B cell (primary cell): ENCODE measurements around the gene CIC. TPM values are rescaled to one million over a fixed set of nuclear protein-coding genes. Genes with fewer than 3 reads are reported as not detected.

ENCODE experiments used
- ATAC-seq: fragments of 200-7000 bp; cut with Tn5 transposase; one replicate; pipeline ENCODE4 v1.10.0; 2021; ENCODE audit warnings: low read depth, mild to moderate bottlenecking, moderate number of reproducible peaks, moderate library complexity
- CTCF ChIA-PET: fragments of 350-600 bp; sonication (Branson Sonifier 250); formaldehyde crosslinking; loops from one replicate; lab custom pipeline; 2021; ENCODE audit warnings: antibody characterized with exemption, inconsistent platforms; lab: Charles Lee
- POLR2A ChIA-PET: fragments of 350-600 bp; sonication (Branson Sonifier 250); formaldehyde crosslinking; loops from one replicate; lab custom pipeline; 2021; ENCODE audit warnings: antibody characterized with exemption; lab: Charles Lee
- DNase-seq: peaks from one replicate; pipeline ENCODE4 v3.0.0; 2013
- H2AFZ ChIP-seq: 2 replicates; pipeline ENCODE4 v1.6.1; 2012; ENCODE audit warnings: mild to moderate bottlenecking, low read depth, low read length; ENCODE audit not compliant: insufficient read depth, poor library complexity, severe bottlenecking
- H3K27ac ChIP-seq, 2 donors: 1 replicate in 1 of 2; 2 replicates in 1 of 2; pipeline ENCODE4 v1.5.1; 2012 to 2013; ENCODE audit warnings: low read length in 2 of 2, mild to moderate bottlenecking in 2 of 2, moderate library complexity in 1 of 2
- H3K27me3 ChIP-seq, 4 experiments: fragments of 200-600 bp in 1 of 4; sonication (generic) in 1 of 4; replicated peaks in 1 of 4; 1 replicate in 2 of 4; 2 replicates in 2 of 4; pipeline versions ENCODE4 v1.6.1 to v1.7.0; 2013 to 2016; ENCODE audit warnings: low read length in 3 of 4, mild to moderate bottlenecking in 2 of 4, mixed read lengths in 1 of 4, moderate library complexity in 1 of 4; ENCODE audit not compliant: insufficient read depth in 4 of 4, control insufficient read depth in 3 of 4; ENCODE audit errors: control extremely low read depth in 1 of 4
- H3K36me3 ChIP-seq, 2 experiments: replicated peaks in 1 of 2; 1 replicate in 1 of 2; 2 replicates in 1 of 2; pipeline versions ENCODE4 v1.6.1 to v1.7.1; 2013; ENCODE audit warnings: low read length in 1 of 2; ENCODE audit not compliant: insufficient read depth in 2 of 2, control insufficient read depth in 1 of 2; ENCODE audit errors: control extremely low read depth in 1 of 2, extremely low read depth in 1 of 2
- H3K4me1 ChIP-seq, 2 donors: fragments of 200-600 bp in 1 of 2; sonication (generic) in 1 of 2; 1 replicate in 1 of 2; 2 replicates in 1 of 2; pipeline versions ENCODE4 v1.5.1 to v1.6.1; 2013 to 2017; ENCODE audit warnings: low read length in 2 of 2; ENCODE audit not compliant: control insufficient read depth in 2 of 2, insufficient read depth in 2 of 2
- H3K4me2 ChIP-seq: replicated peaks from 2 replicates; pipeline ENCODE3; 2012; ENCODE audit warnings: mild to moderate bottlenecking, low read depth, low read length; ENCODE audit not compliant: poor library complexity, severe bottlenecking
- H3K4me3 ChIP-seq, 5 experiments: fragments of 200-600 bp in 1 of 5; sonication (generic) in 1 of 5; 1 replicate in 3 of 5; 2 replicates in 2 of 5; pipeline versions ENCODE4 v1.5.1 to v1.7.0; 2011 to 2016; ENCODE audit warnings: low read length in 4 of 5, mild to moderate bottlenecking in 4 of 5, low read depth in 2 of 5, control low read depth in 1 of 5, moderate library complexity in 1 of 5; ENCODE audit not compliant: insufficient read depth in 1 of 5; ENCODE audit errors: control extremely low read depth in 1 of 5, extremely low read depth in 1 of 5
- H3K79me2 ChIP-seq: fragments of 200-600 bp; sonication (generic); one replicate; pipeline ENCODE4 v1.6.0; 2016; ENCODE audit warnings: low read length; ENCODE audit not compliant: control insufficient read depth, insufficient read depth
- H3K9ac ChIP-seq: fragments of 200-600 bp; sonication (generic); 2 replicates; pipeline ENCODE4 v1.6.1; 2017; ENCODE audit warnings: mild to moderate bottlenecking, low read length, moderate library complexity
- H3K9me3 ChIP-seq, 3 donors: one replicate each; pipeline versions ENCODE4 v1.6.1 to v1.7.1; 2013; ENCODE audit warnings: low read length in 2 of 3; ENCODE audit not compliant: control insufficient read depth in 2 of 3, insufficient read depth in 1 of 3; ENCODE audit errors: control extremely low read depth in 1 of 3
- H4K20me1 ChIP-seq: 2 replicates; pipeline ENCODE4 v1.6.0; 2012; ENCODE audit warnings: mild to moderate bottlenecking, low read length; ENCODE audit not compliant: insufficient read depth, control insufficient read depth, poor library complexity, severe bottlenecking
- H3K27ac Mint-ChIP-seq: one replicate; pipeline ENCODE4 v1.8.0; 2021; ENCODE audit warnings: mixed read lengths
- H3K27me3 Mint-ChIP-seq: one replicate; pipeline ENCODE4 v1.8.0; 2021; ENCODE audit warnings: mixed read lengths
- H3K4me1 Mint-ChIP-seq: one replicate; pipeline ENCODE4 v1.8.0; 2021; ENCODE audit warnings: mixed read lengths
- H3K4me3 Mint-ChIP-seq: one replicate; pipeline ENCODE4 v1.8.0; 2021; ENCODE audit warnings: mixed read lengths
- H3K9me3 Mint-ChIP-seq: one replicate; pipeline ENCODE4 v1.8.0; 2022; ENCODE audit warnings: mixed read lengths; ENCODE audit not compliant: insufficient read depth
- CTCF ChIP-seq: fragments of 200-600 bp; IDR thresholded peaks from one replicate; pipeline ENCODE4 v1.8.0; 2022; ENCODE audit warnings: antibody characterized with exemption, mild to moderate bottlenecking
- EZH2 ChIP-seq: IDR thresholded peaks from 2 replicates; pipeline ENCODE4 v1.6.1; 2012; ENCODE audit warnings: borderline replicate concordance, low read depth, mild to moderate bottlenecking, moderate library complexity, low read length; ENCODE audit not compliant: insufficient read depth, poor library complexity, severe bottlenecking
- WGBS: methylation state at CpG from one replicate; pipeline ENCODE4 v1.1.5; 2013; ENCODE audit warnings: missing lambda C conversion rate; ENCODE audit not compliant: insufficient coverage; 5-methylcytosine and 5-hydroxymethylcytosine counted together
- intact Hi-C: fragments of 100-400 bp; cut with micrococcal nuclease; formaldehyde crosslinking; loops from one replicate; pipeline ENCODE4 v1.10.0; 2022
- polyA plus RNA-seq: library from polyadenylated mRNA; depleted of rRNA; stranded (reverse); fragments of >200 nt; gene quantifications from 2 replicates; pipeline ENCODE4 v1.2.3, GENCODE V29; 2012
- total RNA-seq, 2 donors: library from RNA; stranded (reverse); fragments of 120-200 nt in 1 of 2; gene quantifications; 1 replicate in 1 of 2; 2 replicates in 1 of 2; pipeline versions ENCODE4 v1.2.3 to v1.2.4, GENCODE V29; 2013 to 2022

CIC gene
- total and polyA plus RNA-seq, 2 donors (not counting 1 experiment from before 2014, with no cell fraction given), result 75.7 to 119 TPM

DNA sequence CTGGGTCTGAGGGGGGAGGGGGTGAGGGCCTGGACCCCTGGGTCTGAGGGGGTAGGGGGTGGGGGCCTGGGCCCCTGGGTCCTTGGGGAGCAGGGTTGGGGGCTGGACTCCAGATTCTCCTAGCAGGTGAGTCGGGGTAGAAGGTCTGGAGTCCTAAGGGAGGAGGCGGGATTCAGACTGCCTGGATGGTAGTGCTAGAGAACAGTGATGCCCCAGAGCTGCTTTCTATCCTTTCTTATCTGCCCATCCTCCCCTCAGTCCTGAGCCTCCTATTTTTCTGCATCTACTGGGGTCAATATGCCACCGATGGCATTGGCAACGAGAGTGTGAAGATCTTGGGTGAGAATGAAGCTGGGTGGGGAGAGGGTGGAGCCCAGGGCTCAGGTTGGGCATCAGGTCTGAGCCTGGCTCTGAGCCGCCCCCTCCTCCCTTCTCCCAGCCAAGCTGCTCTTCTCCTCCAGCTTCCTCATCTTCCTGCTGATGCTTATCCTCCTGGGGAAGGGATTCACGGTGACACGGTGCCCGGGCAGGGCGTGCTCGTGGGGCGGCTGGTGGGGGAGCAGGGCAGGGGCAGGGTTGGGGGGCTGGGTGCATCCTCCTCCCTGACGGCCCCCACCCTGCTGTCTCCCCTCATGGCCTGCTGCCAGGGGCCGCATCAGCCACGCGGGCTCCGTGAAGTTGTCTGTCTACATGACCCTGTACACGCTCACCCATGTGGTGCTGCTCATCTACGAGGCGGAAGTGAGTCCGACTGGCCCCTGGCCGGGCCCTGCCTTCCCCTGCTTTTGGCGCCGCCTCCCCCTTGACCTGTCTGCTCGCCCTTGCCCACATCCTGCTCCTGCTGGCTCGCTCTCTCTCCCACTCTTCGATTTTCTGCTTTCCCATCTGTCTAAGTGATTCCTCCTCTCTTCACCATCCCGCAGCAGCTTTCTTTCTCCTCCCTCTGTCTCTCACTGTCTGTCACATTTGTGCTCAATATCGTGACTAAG lies 47.5 kb downstream of the CIC start:
- H3K4me1 Mint-ChIP-seq, result peaks cover 19% of the 10 kb centered on the region
- Histone ChIP-seq H3K9me3 (peaks cover 0 to 9% (median 0%) of the 10 kb centered on the region in 3 donors), H3K4me1 (peaks cover 20 to 26% of the 10 kb centered on the region in 2 donors), H3K4me3 (no peak overlapping the region), H3K9ac (no peak overlapping the region), H3K4me2 (peak overlapping the region; percentile 52), H2AFZ (peak overlapping the region; percentile 64), H3K27me3 (peaks cover 0 to 35% (median 17%) of the 10 kb centered on the region in 4 experiments), H4K20me1 (no peaks in the 10 kb centered on the region), H3K79me2 (no peaks in the 10 kb centered on the region), H3K36me3 (no peaks in the 10 kb centered on the region), H3K27ac (no peak overlapping the region)
- intact Hi-C loops, result no loop called here
- H3K9me3 Mint-ChIP-seq, result no peaks in the 10 kb centered on the region
- peak overlapping the region; percentile 1 for H3K4me3 Mint-ChIP-seq
- ChIA-PET CTCF (interaction anchor here (0.6 to 1.4 kb wide), 3 partner anchors 10 to 112 kb away, joined by 3 to 4 read pairs (median 3); no protein-coding TSS in a partner anchor), POLR2A (interaction anchor here (0.6 to 1.4 kb wide), 2 partner anchors 14 to 149 kb away, joined by 3 to 4 read pairs; partner anchors contain the start of genes PAFAH1B3 and PRR19)
- WGBS, result 27% methylated on average over 18 of the region's 28 CpGs
- TF ChIP-seq CTCF, result no peak
- no peak for TF ChIP-seq EZH2
- no peak overlapping the region for H3K27ac Mint-ChIP-seq
- DNase-seq, result no peak
- H3K27me3 Mint-ChIP-seq, result peaks cover 28% of the 10 kb centered on the region
- ATAC-seq, result no peak
